CD4-positive, alpha-beta T cell treated with Interferon gamma for 1 hour (primary cell): ENCODE data around the gene SNCAIP.
"Not testable (repeated sequence)": the region's sequence is repeated elsewhere in the genome, so short reads cannot be mapped to it uniquely, and the experiment has no call there.

Experiments
- DNase-seq: peaks from one replicate; pipeline ENCODE4 v3.0.0-alpha.2; 2020

Gene SNCAIP

GRCh38 chr5:122315521-122315920 lies 3.5 kb downstream of the SNCAIP start:
- DNase-seq, result no peak

GRCh38 chr5:122316656-122317055 lies 4.6 kb downstream of the SNCAIP start:
- no peak for DNase-seq

- DNase-seq, result no peak
Measured at GRCh38 chr5:122319897-122320296, 7.9 kb downstream of the SNCAIP start.

GRCh38 chr5:122321921-122322320 lies 9.9 kb downstream of the SNCAIP start:
- no peak for DNase-seq

- DNase-seq, result no peak
Measured at GRCh38 chr5:122322801-122323548, 10.9 kb downstream of the SNCAIP start.

- DNase-seq, result no peak
Measured at GRCh38 chr5:122323738-122324137, 11.7 kb downstream of the SNCAIP start.

GRCh38 chr5:122327110-122327509 lies 15.1 kb downstream of the SNCAIP start:
- no peak for DNase-seq

- no peak for DNase-seq
Measured at GRCh38 chr5:122330881-122331280, 18.8 kb downstream of the SNCAIP start.

- no peak for DNase-seq
Measured at GRCh38 chr5:122332599-122333555, 20.8 kb downstream of the SNCAIP start.

- DNase-seq, result no peak
Measured at GRCh38 chr5:122333564-122333963, 21.5 kb downstream of the SNCAIP start.

- no peak for DNase-seq
Measured at GRCh38 chr5:122339591-122339990, 27.6 kb downstream of the SNCAIP start.

GRCh38 chr5:122341087-122341486 lies 29.1 kb downstream of the SNCAIP start:
- no peak for DNase-seq

- no peak for DNase-seq
Measured at GRCh38 chr5:122342256-122342655, 30.2 kb downstream of the SNCAIP start.

GRCh38 chr5:122346897-122347581 lies 35.0 kb downstream of the SNCAIP start:
- DNase-seq, result no peak

GRCh38 chr5:122350496-122350895 lies 38.5 kb downstream of the SNCAIP start:
- no peak for DNase-seq

GRCh38 chr5:122351416-122352157 lies 39.5 kb downstream of the SNCAIP start:
- DNase-seq, result no peak

- no peak for DNase-seq
Measured at GRCh38 chr5:122352331-122352730, 40.3 kb downstream of the SNCAIP start.

GRCh38 chr5:122353361-122353760 lies 41.3 kb downstream of the SNCAIP start:
- not testable (repeated sequence) for DNase-seq

- DNase-seq, result no peak
Measured at GRCh38 chr5:122354293-122354692, 42.3 kb downstream of the SNCAIP start.

- no peak for DNase-seq
Measured at GRCh38 chr5:122355324-122355723, 43.3 kb downstream of the SNCAIP start.

GRCh38 chr5:122356855-122357254 lies 44.8 kb downstream of the SNCAIP start:
- DNase-seq, result no peak

GRCh38 chr5:122358372-122358979 lies 46.4 kb downstream of the SNCAIP start:
- no peak for DNase-seq
